Measurements from ENCODE around the gene ELMO1. TPM values are rescaled to one million over a fixed set of nuclear protein-coding genes. Genes with fewer than 3 reads are reported as not detected.

Gene ELMO1
- total RNA-seq, 4 donors from 2014 or later = 11.5 to 19.9 (median 17.4) TPM

DNA sequence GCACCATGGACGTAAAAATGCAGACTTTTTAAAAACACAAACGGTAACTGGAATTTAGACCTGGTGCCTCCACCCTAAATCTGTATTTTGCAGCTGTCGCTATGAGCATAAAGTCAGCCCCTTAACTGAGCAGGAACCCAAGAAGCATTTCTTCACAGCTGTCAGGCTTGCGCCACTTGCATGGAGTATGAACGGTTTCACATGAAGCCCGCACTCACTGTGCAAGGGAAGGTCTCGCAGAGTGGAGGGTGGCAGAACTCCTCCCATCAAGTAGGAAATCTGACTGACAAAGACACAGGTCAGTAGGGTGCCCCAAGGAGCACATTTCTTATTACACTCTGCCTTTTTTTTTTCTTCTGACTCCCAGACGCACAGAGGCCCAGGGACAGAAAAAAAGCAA, 58.5 kb downstream of the ELMO1 start:
- TF ChIP-seq, protein P1, sequence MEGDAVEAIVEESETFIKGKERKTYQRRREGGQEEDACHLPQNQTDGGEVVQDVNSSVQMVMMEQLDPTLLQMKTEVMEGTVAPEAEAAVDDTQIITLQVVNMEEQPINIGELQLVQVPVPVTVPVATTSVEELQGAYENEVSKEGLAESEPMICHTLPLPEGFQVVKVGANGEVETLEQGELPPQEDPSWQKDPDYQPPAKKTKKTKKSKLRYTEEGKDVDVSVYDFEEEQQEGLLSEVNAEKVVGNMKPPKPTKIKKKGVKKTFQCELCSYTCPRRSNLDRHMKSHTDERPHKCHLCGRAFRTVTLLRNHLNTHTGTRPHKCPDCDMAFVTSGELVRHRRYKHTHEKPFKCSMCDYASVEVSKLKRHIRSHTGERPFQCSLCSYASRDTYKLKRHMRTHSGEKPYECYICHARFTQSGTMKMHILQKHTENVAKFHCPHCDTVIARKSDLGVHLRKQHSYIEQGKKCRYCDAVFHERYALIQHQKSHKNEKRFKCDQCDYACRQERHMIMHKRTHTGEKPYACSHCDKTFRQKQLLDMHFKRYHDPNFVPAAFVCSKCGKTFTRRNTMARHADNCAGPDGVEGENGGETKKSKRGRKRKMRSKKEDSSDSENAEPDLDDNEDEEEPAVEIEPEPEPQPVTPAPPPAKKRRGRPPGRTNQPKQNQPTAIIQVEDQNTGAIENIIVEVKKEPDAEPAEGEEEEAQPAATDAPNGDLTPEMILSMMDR (IDR thresholded peaks at IDR 0.05) = no peak
- no peak for TF ChIP-seq POLR2A (IDR thresholded peaks at IDR 0.05)
- H3K4me3 ChIP-seq (ENCODE audit: low read depth, poor library complexity, severe bottlenecking) = no peak overlapping the region
- intact Hi-C loops (cut with DNase I; ENCODE audit: low total_unique reads) = no loop called here
- 83 to 85% methylated on average over 8 of the region's 8 CpGs for WGBS, 2 donors
- no peak for DNase-seq (ENCODE audit: low spot score in 2 of 2)

GRCh38 chr7:37388811-37389210, 59.9 kb downstream of the ELMO1 start:
- no peak for DNase-seq (ENCODE audit: low spot score in 2 of 2)
- intact Hi-C loops (cut with DNase I; ENCODE audit: low total_unique reads) = no loop called here
- TF ChIP-seq, protein P1 (IDR thresholded peaks at IDR 0.05) = no peak
- no peak for TF ChIP-seq POLR2A (IDR thresholded peaks at IDR 0.05)
- no peak overlapping the region for H3K4me3 ChIP-seq (ENCODE audit: low read depth, poor library complexity, severe bottlenecking)
- WGBS, 2 donors = 70 to 81% methylated on average over 4 of the region's 4 CpGs

DNA sequence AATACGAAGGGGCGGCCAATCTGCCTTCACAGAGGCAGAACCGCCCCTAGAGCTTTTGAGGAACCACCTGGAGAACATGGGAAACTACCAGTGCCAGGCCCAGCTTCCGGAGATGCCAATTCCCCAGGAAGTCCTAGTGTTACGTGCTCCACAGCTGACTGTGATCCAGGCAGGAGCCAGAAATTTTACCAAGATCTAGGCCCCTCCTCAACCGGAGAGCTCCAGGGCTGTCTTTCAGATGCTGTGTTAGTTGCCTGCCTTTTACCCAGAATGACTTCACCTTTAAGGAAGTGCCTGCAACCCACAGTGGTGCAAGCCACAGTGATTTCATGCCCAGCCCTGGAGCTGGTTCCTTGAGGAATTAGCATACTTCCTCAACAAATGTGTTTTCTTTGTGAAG, 62.9 kb downstream of the ELMO1 start:
- H3K4me3 ChIP-seq (ENCODE audit: low read depth, poor library complexity, severe bottlenecking) = no peak overlapping the region
- DNase-seq (ENCODE audit: low spot score in 2 of 2) = peak in 1 of 2 donors; percentile 38
- intact Hi-C loops (cut with DNase I; ENCODE audit: low total_unique reads) = no loop called here
- WGBS, 2 donors = 67 to 68% methylated on average over 6 of the region's 6 CpGs
- no peak for TF ChIP-seq POLR2A (IDR thresholded peaks at IDR 0.05)
- TF ChIP-seq, protein P1 (IDR thresholded peaks at IDR 0.05) = no peak

GRCh38 chr7:37382546-37383088, 66.0 kb downstream of the ELMO1 start:
- no peak overlapping the region for H3K4me3 ChIP-seq (ENCODE audit: low read depth, poor library complexity, severe bottlenecking)
- intact Hi-C loops (cut with DNase I; ENCODE audit: low total_unique reads) = no loop called here
- no peak for DNase-seq (ENCODE audit: low spot score in 2 of 2)
- TF ChIP-seq, protein P1 (IDR thresholded peaks at IDR 0.05) = no peak
- no peak for TF ChIP-seq POLR2A (IDR thresholded peaks at IDR 0.05)
- 79 to 86% methylated on average over 1 of the region's 1 CpG for WGBS, 2 donors

DNA sequence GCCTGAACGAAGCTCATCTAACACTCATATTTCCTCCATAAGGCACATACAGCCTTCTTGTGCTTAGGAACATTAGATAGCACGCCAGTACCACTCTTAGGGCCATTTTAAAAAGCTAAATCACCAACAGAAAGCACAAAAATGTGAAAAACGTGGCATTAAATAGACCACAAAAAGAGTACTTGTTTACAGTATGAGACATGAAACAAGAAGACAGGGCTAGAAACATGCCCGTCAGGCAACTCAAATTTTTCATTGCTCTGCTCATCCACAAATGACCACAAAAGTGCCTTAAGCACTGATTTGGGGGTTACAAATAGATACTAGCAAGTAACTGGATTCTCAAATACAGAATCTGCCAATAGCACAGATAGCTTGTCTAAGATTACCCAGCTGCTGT, 67.8 kb downstream of the ELMO1 start:
- no peak for TF ChIP-seq POLR2A (IDR thresholded peaks at IDR 0.05)
- WGBS, 2 donors = 77 to 80% methylated on average over 4 of the region's 4 CpGs
- intact Hi-C loops (cut with DNase I; ENCODE audit: low total_unique reads) = no loop called here

DNA sequence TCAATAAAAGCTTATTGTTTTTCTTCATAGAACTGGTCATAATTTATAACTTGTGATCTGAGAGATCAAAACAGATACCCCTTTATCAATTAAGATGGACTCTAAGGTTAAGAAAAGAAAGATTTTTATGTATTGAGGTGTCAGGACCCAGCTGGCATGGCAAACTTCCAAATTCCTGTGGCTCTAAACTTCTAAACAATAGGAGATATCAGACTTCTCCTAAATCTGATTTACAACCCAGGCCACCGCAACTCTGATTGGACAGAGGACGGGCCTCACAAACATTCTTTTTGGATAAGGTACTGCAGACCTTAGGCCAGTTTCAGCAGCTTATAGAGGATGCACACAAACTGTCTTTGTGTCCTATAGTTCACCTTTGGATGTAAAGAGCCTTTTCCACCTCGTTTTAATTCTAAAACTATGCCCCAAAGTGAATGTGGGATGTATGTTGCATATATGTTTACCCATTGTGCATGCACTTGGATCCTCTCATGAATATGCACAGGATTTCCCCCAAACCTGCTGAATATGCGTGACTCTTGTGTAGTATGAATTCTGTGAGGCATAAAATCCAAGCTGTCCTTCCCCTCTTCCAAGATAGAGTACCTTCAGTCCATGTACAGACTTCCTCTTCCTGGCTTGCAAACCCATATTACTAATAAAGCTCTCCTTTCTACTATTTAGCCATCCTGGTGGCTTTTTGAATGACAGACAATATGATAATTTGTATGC, 69.0 kb downstream of the ELMO1 start:
- no peak for TF ChIP-seq POLR2A (IDR thresholded peaks at IDR 0.05)
- TF ChIP-seq, protein P1 (IDR thresholded peaks at IDR 0.05) = no peak
- no peak overlapping the region for H3K4me3 ChIP-seq (ENCODE audit: low read depth, poor library complexity, severe bottlenecking)
- no peak for DNase-seq (ENCODE audit: low spot score in 2 of 2)
- intact Hi-C loops (cut with DNase I; ENCODE audit: low total_unique reads) = no loop called here
- 82 to 85% methylated on average over 4 of the region's 4 CpGs for WGBS, 2 donors

More for the DNA sequence above, 67.8 kb downstream of the ELMO1 start:
- no peak for DNase-seq (ENCODE audit: low spot score in 2 of 2)
- H3K4me3 ChIP-seq (ENCODE audit: low read depth, poor library complexity, severe bottlenecking) = no peak overlapping the region

All from lower leg skin (tissue), 4 donors.